Hematopoietic multipotent progenitor cell treated with erythropoietin and hydrocortisone succinate and interleukin-3 and kit ligand, for 17 days (in vitro differentiated cells): ENCODE measurements around the gene AMOTL1.
"Not testable (repeated sequence)": the region's sequence is repeated elsewhere in the genome, so short reads cannot be mapped to it uniquely, and the experiment has no call there.

Experiments
- DNase-seq: peaks from one replicate; pipeline ENCODE4 v3.0.0-alpha.2; 2015; ENCODE audit warnings: low spot score

The AMOTL1 gene

DNA sequence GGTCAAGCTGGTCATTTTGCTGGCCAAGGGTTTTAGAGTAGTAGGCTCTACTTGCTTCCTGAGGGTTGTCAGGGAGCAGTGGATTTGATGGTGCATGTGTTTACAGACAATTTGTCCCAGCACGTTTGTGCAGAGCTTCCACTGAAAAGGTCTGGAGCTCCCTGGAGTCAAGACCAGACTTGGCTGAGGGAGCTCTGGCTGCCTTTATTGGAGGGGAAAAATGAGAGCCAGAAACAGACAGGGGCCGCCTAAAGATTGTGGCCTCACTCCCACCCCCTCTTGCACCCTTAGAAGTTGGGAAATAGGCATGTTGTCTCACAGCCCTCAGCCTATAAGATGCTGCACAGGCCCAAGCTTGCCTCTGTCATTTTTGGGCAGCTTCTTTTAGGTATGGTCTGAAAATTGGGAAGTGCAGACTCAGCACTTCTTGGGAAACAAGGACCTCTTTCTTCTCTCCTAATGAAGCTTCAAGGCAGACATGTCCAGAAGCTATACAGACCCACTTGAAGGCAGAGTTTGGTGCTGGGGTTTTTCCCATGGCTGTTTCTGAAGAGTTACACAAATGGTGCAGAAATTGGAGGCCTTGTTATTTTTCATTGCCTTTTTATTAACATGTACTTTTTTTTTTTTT, 55.1 kb downstream of the AMOTL1 start:
- no peak for DNase-seq

DNA sequence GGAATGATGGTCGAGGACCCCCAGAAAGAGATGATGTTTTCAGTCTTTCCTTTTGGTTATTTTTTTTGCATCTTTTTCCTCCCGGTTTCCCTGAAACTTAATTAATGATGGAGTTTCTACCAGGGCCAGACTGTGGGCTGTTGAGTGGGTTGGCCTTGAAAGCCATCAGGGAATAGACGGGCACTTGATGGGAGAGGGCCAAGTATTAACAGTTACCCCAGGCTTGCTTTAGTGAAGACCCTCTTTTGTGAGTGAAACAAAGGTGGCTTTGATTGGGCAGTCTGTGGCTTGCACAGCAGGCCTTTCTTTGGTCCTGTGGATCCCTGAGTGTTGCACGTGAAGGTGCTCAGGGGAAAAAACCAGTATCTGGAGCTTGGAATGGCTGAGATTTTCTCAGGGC, 56.9 kb downstream of the AMOTL1 start:
- DNase-seq: no peak

DNA sequence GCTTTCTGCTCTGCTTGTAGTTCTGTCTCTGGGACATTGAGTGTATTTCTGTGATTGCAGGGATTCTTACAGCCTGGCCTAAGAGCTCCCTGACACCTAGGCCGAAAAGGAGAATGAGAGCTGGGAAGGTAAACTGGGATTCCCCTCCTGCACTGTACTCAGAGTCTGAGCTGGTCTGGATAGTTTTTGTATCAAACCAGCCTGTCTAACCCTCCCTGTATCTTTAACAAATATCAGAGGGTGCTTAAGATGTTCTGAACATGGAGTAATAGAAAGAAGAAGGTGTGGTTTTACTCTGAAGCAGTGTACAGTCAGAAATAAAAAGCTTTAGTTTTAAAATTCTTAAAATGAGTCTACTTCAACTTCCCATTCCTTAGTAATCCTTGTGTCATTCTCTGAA, 57.3 kb downstream of the AMOTL1 start:
- no peak for DNase-seq

DNA sequence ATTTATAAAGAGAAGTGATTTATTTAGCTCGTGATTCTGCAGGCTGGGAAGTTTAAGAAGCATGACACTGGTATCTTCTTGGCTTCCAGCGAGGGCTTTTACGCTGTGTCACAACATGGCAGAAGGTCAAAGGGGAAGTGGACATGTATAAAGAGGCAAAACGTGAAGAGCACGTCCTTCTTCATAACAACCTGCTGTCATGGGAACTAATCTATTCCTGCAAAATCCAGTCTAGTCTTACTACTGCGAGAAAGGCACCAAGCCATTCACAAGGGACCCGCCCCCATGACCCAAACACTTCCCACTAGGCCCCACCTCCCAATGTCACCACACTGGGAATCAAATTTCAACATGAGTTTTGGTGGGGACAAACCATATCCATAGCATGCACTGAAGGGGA, 58.3 kb downstream of the AMOTL1 start:
- DNase-seq: no peak

DNA sequence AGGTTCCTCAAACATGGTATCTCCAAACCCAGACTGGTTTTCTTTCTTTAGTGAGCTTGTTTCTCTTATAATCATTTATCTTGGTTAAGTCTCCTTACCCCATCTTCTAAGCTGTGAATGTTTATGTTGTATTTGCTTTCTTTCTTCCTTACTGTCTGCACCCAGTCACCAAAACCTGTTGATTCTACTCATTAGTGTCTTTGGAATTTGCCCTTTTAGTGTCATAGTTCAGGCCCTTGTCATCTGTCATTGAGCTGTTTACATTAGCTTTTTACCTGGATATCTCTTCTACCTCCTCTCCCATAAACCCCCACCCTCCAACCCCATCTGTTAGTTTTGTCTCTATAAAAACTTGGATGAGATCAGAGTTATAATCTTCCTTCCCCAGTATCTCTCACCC, 59.9 kb downstream of the AMOTL1 start:
- DNase-seq: no peak

- DNase-seq: no peak
Observed at GRCh38 chr11:94830722-94831510, 62.8 kb downstream of the AMOTL1 start.

DNA sequence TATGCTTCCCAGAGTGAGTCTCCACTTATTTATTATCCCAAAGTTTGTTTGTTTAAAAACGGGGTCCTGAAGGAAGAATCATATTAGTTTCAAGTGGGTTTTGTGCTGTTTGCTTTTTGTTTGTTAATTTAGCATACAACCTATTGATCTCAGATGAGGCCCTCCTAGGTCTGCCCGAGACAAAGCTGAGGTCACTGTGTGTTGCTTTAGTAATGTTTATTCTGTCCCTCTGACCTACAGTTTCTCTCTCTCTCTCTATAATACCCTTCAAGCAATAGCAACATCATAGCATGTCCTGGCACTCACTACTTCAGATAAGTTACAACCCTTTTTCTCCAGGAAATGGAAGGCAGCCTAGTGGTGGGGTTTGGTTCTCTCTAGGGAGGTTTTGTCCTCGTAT, 63.4 kb downstream of the AMOTL1 start:
- no peak for DNase-seq

DNA sequence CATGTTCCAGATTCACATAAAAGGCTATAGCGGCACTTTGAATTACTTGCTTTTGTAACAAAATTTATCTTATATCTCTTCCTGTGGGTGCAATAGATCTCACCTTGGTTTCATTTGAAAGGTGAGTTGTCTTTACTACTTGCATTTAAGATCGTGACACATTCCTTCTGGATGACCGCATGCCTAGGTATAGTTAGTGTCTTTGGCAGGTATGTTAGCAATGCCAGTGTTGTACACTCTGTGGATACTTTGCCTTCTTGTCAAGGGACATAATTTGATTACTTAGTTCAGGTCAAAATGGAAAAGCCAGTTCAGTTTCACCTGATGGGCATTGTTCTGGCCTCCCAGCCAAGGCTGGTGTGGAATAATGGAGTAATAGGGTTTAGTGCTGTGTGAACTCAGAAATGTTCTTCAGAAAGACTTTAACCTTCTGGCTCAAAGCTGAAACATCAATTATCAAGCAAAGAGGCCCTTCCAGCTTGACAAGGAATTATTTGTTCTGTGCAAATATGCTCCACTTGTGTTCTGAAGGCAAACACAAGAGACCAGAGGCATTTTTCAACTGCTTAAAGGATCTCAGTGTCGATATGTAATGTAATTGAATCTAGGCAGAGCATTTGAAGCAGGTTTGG, 64.6 kb downstream of the AMOTL1 start:
- no peak for DNase-seq

DNA sequence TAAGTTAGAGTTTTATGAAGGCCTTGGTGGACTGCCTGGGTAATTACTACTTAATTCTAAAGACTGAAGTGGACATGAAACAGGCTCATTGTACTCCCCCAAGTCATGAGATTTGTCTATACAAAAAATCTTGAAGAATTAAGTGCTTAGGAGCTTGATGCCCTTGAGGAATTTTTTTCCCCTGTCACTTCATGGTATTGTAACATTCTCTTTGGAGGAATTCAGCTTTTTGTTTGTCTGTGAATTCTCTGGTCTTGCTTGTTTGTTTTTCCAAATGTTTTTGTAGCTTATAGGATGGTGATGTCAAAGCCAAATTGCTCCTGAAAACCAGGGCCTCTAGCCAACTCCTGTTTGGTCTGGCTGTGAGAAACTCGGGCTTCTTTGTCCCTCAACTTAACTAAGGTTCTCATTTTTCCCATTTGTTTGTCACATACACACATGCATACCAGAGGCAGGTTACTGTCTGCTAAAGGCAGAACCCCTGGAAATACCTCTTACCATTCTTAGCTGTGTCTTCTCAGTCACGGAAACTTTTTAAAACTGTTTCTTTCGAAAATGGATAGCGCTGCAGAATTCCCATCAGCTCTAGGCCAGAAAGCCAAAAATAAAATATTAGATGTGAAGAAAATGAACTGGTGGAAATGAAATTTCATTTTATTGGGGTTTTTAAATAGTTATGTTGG, 66.9 kb downstream of the AMOTL1 start:
- no peak for DNase-seq

DNA sequence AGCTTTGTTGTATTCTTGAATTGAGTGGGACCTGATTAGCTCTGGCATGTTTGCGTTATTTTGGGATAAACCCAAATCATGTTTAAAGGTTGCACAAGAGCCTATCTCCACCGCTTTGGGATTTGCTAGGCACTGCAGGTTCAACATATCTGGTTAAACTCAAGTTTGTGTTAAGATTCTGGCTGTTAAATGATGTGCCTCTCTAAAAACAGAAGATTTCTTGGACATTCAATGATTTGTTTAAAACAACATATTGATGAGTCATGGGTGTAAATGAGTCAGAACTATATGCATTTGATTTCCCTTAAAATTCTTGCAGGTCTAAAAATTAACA, 67.4 kb downstream of the AMOTL1 start:
- no peak for DNase-seq

DNA sequence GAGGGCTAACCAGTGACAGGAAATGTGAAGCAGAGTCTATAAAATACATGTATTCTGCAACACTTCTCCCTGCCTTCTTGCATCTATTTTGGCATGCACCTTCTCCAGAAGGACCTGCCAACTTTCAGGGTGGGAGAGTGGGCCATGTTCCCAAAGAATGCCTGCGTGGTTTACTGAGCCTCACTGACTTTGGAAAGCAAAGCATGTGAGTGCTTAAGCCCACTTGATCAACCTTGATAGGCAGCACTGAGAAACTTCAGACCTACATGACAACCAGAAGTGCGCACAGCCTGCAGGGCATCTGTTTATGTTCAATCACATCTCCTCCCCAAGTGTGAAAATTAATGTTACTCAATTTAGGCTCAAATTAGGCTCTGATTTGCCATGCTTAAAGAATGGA, 69.2 kb downstream of the AMOTL1 start:
- DNase-seq: no peak

DNA sequence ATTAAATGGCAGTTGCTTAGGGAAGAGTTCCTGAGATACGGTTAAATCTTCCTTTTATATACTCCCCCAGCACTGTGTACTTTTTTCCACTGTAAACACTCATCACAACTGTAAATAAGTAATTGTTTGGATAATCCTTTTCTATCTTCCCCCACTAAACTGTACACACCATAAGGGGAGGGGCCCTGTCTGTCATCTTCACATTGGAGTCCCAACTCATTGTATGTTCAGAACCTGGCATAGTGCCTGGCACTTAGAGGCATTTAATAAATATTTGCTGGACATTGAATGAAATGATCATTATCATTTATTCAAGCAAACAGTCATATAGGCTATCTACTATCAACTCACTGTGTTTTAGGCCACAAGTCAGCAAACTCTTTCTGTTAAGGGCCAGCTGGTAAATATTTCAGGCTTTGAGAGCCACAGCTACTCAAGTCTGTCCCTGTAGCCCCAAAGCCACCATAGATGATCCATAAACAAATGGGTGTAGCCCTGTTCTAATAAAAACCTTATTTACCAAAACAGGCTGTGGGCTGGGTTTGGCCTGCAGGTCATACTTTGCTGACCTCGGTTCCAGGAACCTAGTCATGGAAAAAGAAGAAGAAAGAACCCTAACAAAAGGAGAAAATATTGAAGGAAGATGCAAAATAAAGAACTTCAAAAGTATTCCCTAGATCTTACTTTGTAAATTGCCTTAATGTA, 70.0 kb downstream of the AMOTL1 start:
- DNase-seq: no peak

DNA sequence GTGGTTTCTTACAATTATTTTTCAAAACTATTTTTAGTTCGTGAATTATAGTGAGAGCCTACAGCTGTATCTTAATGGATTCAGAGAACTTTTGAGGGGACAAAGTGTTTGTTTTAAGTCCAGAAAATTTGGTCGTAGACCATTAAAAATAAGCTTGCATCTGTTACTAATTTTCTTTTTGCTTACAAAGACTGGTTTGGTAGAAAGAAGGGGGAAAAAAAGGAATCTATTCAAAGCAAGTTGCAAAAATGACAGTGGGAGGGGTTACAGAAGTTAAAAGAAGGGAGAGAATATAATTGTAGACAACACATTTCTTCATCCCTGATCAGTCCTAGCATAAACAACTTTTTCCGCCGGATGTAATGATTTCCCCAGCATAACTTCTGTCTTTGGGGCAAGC, 72.1 kb downstream of the AMOTL1 start:
- no peak for DNase-seq

GRCh38 chr11:94844031-94844430, 75.9 kb downstream of the AMOTL1 start:
- no peak for DNase-seq

DNA sequence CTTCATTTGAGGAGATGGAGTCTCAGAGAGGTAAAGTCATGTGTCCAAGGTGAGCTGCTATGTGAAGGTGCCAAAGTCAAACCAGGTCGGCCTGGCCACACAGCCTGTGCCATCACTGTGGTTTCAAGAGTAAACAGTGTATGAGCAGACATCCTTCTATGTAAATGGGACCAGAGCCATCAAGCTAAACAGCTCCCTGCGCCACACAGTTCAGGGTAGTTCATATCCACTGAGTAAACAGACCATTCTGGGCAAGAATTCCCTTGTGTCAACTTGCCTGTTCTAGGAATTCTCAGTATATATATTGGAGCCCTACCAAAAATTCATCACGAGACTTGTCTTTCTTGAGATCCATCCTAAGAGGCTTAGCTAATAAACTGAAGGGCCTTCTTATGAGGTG, 77.5 kb downstream of the AMOTL1 start:
- no peak for DNase-seq

DNA sequence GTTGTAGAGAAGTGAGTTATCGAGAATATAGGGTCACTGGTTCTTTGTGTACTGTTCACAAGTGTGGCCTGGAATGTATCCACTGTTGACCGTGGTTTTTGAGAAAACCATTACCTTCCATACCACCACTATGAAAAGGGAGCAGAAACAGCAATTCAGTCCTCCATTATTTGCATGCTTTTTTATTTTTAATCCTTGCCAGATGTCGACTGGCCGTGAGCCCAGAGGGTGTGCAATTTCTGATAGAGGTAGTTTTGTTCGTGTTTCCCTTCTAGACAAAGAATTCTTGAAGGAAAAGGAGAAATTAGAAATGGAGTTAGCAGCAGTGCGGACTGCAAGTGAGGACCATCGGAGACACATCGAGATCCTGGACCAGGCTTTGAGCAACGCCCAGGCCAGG, 81.7 kb downstream of the AMOTL1 start:
- no peak for DNase-seq

GRCh38 chr11:94851864-94852636, 83.9 kb downstream of the AMOTL1 start:
- no peak for DNase-seq

- not testable (repeated sequence) for DNase-seq
Observed at GRCh38 chr11:94853288-94853687, 85.1 kb downstream of the AMOTL1 start.

DNA sequence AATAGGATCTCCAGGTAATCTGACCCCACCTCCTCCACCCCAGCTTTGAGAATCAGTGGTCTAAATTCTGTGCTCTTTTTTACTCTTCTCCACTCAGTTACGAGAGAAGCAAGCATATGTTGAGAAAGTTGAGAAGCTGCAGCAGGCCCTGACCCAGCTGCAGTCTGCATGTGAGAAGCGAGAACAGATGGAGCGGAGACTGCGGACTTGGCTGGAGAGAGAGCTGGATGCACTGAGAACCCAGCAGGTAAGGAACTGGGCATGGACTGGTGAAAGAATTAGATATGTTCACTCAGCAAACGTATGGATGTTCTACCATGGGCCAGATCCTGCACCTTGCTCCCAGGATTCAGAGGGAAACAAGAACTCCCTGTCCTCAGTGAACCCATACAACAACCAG, 85.7 kb downstream of the AMOTL1 start:
- DNase-seq: no peak

DNA sequence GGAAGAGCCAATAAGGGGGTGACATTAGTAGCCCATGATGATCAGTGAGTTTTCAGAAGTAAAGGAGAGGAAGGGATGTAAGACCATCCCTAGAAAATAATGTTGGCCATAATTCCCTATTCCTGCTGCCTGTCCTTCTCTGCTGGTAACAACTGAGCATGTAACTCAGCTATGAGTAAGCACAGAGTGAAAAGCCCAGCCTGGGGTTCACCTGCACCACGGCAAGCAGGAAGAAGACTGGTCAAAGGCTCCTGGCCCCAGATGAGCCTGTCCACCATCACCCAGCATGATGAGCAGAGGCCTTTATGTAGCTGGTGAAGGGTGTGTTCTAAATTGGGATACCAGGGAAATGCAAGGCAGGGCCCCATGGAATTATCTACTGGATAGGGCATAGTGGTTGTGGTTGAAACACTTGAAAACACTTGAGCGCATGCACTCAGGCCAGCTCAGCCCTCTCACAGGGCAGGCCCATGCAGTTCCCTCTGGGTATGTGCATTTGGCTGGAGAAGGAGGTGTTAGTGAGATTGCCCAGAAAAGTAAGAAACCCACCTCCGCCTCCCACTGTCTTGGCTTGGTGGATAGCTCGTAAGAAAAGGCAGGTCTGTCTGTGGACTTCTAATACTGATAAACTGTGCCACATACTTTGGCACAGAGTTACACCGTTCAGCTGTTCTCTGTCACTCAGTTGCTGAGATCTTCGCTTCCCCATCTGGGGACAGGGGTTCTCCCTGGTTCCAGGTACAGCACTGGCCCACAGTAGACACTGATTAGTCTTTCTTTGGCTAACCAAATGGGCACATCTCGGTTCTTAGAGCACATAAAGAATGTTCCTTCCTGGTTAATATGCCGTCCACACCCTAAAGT, 86.8 kb downstream of the AMOTL1 start:
- no peak for DNase-seq

GRCh38 chr11:94855666-94856065, 87.5 kb downstream of the AMOTL1 start:
- no peak for DNase-seq
